ENCODE results near the gene CHID1. TPM values are rescaled to one million over a fixed set of nuclear protein-coding genes. Genes with fewer than 3 reads are reported as not detected.

CHID1 gene
- total and polyA plus RNA-seq, 2 experiments from 2014 or later: 54.1 to 67.3 TPM

DNA sequence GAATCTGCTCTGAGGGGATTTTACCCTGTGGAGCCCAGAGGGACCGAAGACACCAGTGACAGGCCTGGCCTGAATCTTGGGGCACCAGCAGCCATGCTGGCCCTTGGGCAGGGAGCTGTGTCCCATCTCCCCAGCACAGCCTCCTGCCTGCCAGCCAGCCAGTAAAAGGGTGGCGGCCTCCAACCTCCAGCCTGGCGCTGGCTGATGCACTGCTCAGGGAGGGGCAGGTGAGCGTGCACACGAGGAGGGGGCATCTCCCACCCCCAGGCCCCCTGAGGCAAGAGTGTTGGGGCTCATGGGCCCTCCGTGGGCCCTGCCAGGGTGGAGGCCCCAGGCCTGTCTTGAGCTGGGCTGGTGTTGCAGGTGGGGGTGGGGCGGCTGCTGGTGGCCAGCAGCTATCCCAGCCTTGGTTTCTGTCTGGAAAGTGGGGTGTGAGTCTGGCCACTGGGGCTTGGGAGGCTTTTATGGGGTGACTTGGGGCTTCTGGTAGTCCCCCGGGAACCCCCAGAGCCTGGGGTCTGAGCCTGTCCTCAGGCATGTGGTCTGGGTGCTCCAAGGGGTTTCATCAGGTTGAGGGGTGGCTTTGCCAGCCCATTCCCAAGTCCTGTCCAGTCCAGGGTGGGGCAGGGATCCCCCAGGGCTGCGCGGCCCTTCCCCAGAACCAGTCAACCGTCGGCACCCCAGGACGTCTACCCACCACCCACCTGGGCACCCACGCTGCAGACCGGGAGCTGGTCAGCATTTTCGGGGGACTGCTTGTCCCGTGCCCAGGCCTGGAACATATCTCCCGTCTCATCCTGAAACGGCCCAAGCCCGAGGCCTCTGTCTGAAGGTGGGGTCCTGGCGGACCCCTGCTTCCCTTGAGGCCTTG, 50.1 kb downstream of the CHID1 start:
- Histone ChIP-seq H4K20me1 (replicated peaks; ENCODE audit: insufficient read depth) (peaks cover 33% of the 10 kb centered on the region), H2AFZ (no peak overlapping the region), H3K4me2 (no peak overlapping the region), H3K27me3 (ENCODE audit: insufficient read depth) (no peaks in the 10 kb centered on the region), H3K36me3 (ENCODE audit: insufficient read depth) (no peaks in the 10 kb centered on the region), H3K9me2 (ENCODE audit: insufficient read depth) (no peaks in the 10 kb centered on the region), H3K4me3 (no peak overlapping the region), H3F3A (replicated peaks; ENCODE audit: low read depth) (peaks cover 16% of the 10 kb centered on the region), H3K27ac (ENCODE audit: low read depth) (no peak overlapping the region), H3K4me1 (ENCODE audit: insufficient read depth) (peaks cover 27% of the 10 kb centered on the region; the same call in 1 of the 2 replicates), H3K79me2 (replicated peaks; ENCODE audit: insufficient read depth) (no peaks in the 10 kb centered on the region)
- peaks cover 37% of the 10 kb centered on the region for H3K4me1 Mint-ChIP-seq
- H3K4me3 Mint-ChIP-seq: no peak overlapping the region; the same call in 2 of the 3 replicates
- no peak overlapping the region for H3K27ac Mint-ChIP-seq
- TF ChIP-seq, protein P1, sequence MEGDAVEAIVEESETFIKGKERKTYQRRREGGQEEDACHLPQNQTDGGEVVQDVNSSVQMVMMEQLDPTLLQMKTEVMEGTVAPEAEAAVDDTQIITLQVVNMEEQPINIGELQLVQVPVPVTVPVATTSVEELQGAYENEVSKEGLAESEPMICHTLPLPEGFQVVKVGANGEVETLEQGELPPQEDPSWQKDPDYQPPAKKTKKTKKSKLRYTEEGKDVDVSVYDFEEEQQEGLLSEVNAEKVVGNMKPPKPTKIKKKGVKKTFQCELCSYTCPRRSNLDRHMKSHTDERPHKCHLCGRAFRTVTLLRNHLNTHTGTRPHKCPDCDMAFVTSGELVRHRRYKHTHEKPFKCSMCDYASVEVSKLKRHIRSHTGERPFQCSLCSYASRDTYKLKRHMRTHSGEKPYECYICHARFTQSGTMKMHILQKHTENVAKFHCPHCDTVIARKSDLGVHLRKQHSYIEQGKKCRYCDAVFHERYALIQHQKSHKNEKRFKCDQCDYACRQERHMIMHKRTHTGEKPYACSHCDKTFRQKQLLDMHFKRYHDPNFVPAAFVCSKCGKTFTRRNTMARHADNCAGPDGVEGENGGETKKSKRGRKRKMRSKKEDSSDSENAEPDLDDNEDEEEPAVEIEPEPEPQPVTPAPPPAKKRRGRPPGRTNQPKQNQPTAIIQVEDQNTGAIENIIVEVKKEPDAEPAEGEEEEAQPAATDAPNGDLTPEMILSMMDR (conservative IDR thresholded peaks at IDR 0.05; ENCODE audit: low read depth in 2 of 2): no peak
- TF ChIP-seq, protein P2, sequence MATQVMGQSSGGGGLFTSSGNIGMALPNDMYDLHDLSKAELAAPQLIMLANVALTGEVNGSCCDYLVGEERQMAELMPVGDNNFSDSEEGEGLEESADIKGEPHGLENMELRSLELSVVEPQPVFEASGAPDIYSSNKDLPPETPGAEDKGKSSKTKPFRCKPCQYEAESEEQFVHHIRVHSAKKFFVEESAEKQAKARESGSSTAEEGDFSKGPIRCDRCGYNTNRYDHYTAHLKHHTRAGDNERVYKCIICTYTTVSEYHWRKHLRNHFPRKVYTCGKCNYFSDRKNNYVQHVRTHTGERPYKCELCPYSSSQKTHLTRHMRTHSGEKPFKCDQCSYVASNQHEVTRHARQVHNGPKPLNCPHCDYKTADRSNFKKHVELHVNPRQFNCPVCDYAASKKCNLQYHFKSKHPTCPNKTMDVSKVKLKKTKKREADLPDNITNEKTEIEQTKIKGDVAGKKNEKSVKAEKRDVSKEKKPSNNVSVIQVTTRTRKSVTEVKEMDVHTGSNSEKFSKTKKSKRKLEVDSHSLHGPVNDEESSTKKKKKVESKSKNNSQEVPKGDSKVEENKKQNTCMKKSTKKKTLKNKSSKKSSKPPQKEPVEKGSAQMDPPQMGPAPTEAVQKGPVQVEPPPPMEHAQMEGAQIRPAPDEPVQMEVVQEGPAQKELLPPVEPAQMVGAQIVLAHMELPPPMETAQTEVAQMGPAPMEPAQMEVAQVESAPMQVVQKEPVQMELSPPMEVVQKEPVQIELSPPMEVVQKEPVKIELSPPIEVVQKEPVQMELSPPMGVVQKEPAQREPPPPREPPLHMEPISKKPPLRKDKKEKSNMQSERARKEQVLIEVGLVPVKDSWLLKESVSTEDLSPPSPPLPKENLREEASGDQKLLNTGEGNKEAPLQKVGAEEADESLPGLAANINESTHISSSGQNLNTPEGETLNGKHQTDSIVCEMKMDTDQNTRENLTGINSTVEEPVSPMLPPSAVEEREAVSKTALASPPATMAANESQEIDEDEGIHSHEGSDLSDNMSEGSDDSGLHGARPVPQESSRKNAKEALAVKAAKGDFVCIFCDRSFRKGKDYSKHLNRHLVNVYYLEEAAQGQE (IDR thresholded peaks at IDR 0.05; ENCODE audit: unreplicated experiment): no peak
- peaks cover 3% of the 10 kb centered on the region; the same call in 1 of the 3 replicates for H3K36me3 Mint-ChIP-seq (ENCODE audit: low read depth)
- no peaks in the 10 kb centered on the region; the same call in 2 of the 3 replicates for H3K9me3 Mint-ChIP-seq
- DNase-seq (ENCODE audit: low spot score) (no peak), ATAC-seq (no peak)
- peaks cover 24% of the 10 kb centered on the region for H3K27me3 Mint-ChIP-seq (ENCODE audit: insufficient read depth, low read depth, poor library complexity)

DNA sequence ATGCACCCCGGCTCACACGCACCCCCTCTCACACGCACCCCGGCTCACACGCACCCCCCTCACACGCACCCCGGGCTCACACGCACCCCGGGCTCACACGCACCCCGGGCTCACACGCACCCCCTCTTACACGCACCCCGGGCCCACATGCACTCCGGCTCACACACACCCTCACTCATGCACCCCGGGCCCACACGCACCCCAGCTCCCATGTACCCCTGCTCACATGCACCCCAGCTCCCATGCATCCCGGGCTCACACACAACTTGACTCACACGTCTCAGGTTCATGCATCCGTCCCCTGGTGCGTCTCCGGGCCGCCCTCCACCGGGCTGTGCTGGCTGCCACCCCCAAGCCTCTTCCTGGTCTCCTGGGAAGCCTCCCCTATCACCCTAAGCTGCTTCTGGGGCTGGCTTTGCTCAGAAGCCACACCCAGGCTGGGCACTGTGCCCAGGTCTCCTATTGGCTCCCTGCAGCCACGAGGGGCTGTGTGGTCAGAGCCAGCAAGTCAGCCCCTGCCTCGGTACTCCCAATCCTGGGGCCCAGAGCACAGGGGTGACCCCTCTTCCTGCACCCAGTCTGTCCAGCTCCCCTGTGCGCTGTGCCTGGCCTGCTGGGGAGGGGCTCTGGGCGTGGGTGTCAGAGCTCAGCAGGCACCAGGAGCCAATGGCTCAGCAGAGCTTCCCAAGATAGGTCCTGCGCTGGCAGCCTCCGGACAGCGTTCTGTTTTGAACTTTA, 51.0 kb downstream of the CHID1 start:
- Histone ChIP-seq H4K20me1 (replicated peaks; ENCODE audit: insufficient read depth) (peaks cover 35% of the 10 kb centered on the region), H3K27ac (ENCODE audit: low read depth) (no peak overlapping the region), H3K36me3 (ENCODE audit: insufficient read depth) (no peaks in the 10 kb centered on the region), H3F3A (replicated peaks; ENCODE audit: low read depth) (peaks cover 11% of the 10 kb centered on the region), H3K4me1 (ENCODE audit: insufficient read depth) (peaks cover 27% of the 10 kb centered on the region; the same call in 1 of the 2 replicates), H3K4me3 (no peak overlapping the region), H3K27me3 (ENCODE audit: insufficient read depth) (no peaks in the 10 kb centered on the region), H3K9me2 (ENCODE audit: insufficient read depth) (no peaks in the 10 kb centered on the region), H3K79me2 (replicated peaks; ENCODE audit: insufficient read depth) (no peaks in the 10 kb centered on the region), H3K4me2 (no peak overlapping the region), H2AFZ (no peak overlapping the region)
- Mint-ChIP-seq H3K36me3 (ENCODE audit: low read depth) (peaks cover 3% of the 10 kb centered on the region; the same call in 1 of the 3 replicates), H3K27me3 (ENCODE audit: insufficient read depth, low read depth, poor library complexity) (peaks cover 25% of the 10 kb centered on the region), H3K27ac (no peak overlapping the region), H3K4me1 (peaks cover 34% of the 10 kb centered on the region), H3K4me3 (no peak overlapping the region), H3K9me3 (no peaks in the 10 kb centered on the region; the same call in 2 of the 3 replicates)
- DNase-seq (ENCODE audit: low spot score) (no peak), ATAC-seq (no peak; the same call in 2 of the 3 replicates)
- no peak for TF ChIP-seq EZH2 (IDR thresholded peaks at IDR 0.05; ENCODE audit: low read depth, unreplicated experiment)
- TF ChIP-seq, protein P3, sequence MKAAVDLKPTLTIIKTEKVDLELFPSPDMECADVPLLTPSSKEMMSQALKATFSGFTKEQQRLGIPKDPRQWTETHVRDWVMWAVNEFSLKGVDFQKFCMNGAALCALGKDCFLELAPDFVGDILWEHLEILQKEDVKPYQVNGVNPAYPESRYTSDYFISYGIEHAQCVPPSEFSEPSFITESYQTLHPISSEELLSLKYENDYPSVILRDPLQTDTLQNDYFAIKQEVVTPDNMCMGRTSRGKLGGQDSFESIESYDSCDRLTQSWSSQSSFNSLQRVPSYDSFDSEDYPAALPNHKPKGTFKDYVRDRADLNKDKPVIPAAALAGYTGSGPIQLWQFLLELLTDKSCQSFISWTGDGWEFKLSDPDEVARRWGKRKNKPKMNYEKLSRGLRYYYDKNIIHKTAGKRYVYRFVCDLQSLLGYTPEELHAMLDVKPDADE (IDR thresholded peaks at IDR 0.05): no peak
- no peak for TF ChIP-seq STAT1 (IDR thresholded peaks at IDR 0.05; ENCODE audit: unreplicated experiment)
- TF ChIP-seq, protein P1 (conservative IDR thresholded peaks at IDR 0.05; ENCODE audit: low read depth in 2 of 2): no peak
- TF ChIP-seq EZH2phosphoT487 (IDR thresholded peaks at IDR 0.05; ENCODE audit: unreplicated experiment): no peak
- TF ChIP-seq CREB1 (CRISPR knock-in tag; IDR thresholded peaks at IDR 0.05; ENCODE audit: low read depth): no peak

Measured in GM23338 (cell line).